Subcutaneous abdominal adipose tissue (tissue), 5 donors: ENCODE results near the gene SH2D4B.
A peak's percentile ranks its signal among the peaks of the same experiment; 100 is the strongest.

Experiments
- H3K27ac ChIP-seq: one replicate; pipeline ENCODE4 v1.7.0; 2013; ENCODE audit warnings: low read depth, mild to moderate bottlenecking, inconsistent platforms, low read length, moderate library complexity
- H3K27me3 ChIP-seq, 5 donors: one replicate each; pipeline ENCODE4 v1.7.0; 2013; ENCODE audit warnings: low read length in 5 of 5, inconsistent platforms in 1 of 5; ENCODE audit not compliant: control insufficient read depth in 5 of 5, insufficient read depth in 4 of 5
- H3K36me3 ChIP-seq, 5 donors: one replicate each; pipeline ENCODE4 v1.7.0; 2013; ENCODE audit warnings: low read length in 5 of 5; ENCODE audit not compliant: control insufficient read depth in 5 of 5, insufficient read depth in 5 of 5
- H3K4me1 ChIP-seq, 5 donors: one replicate each; pipeline ENCODE4 v1.7.0; 2013; ENCODE audit warnings: low read length in 5 of 5, mild to moderate bottlenecking in 3 of 5, moderate library complexity in 1 of 5; ENCODE audit not compliant: control insufficient read depth in 5 of 5, insufficient read depth in 5 of 5
- H3K4me3 ChIP-seq, 5 donors: one replicate each; pipeline ENCODE4 v1.7.0; 2013; ENCODE audit warnings: low read length in 5 of 5, low read depth in 1 of 5
- H3K9ac ChIP-seq, 5 donors: one replicate each; pipeline ENCODE4 v1.7.0; 2013; ENCODE audit warnings: low read length in 5 of 5, mild to moderate bottlenecking in 4 of 5, moderate library complexity in 3 of 5
- H3K9me3 ChIP-seq, 5 donors: one replicate each; pipeline ENCODE4 v1.7.0; 2013; ENCODE audit warnings: low read length in 5 of 5; ENCODE audit not compliant: control insufficient read depth in 5 of 5
- donor health status: healthy.
- donor health status: healthy.
- donor health status: healthy.
- donor health status: healthy.
- donor health status: healthy.

Gene SH2D4B

GRCh38 chr10:80504158-80504811, 33.4 kb upstream of the SH2D4B start:
- peak overlapping the region in 4 of 5 donors; percentile 10 to 70 (median 58) for H3K9ac ChIP-seq
- no peaks in the 10 kb centered on the region for H3K9me3 ChIP-seq
- H3K4me3 ChIP-seq = peak overlapping the region in 1 of 5 donors; percentile 17
- peak overlapping the region; percentile 92 for H3K27ac ChIP-seq
- H3K27me3 ChIP-seq = no peaks in the 10 kb centered on the region
- peaks cover 52 to 97% (median 93%) of the 10 kb centered on the region in 5 donors for H3K4me1 ChIP-seq
- peaks cover 0 to 28% (median 22%) of the 10 kb centered on the region in 5 donors for H3K36me3 ChIP-seq

GRCh38 chr10:80504897-80505465, 32.7 kb upstream of the SH2D4B start:
- Histone ChIP-seq H3K36me3 (peaks cover 0 to 35% (median 29%) of the 10 kb centered on the region in 5 donors), H3K4me3 (peak overlapping the region in 2 of 5 donors; percentile 1 to 3), H3K4me1 (peaks cover 46 to 97% (median 93%) of the 10 kb centered on the region in 5 donors), H3K9me3 (no peaks in the 10 kb centered on the region), H3K27me3 (no peaks in the 10 kb centered on the region), H3K9ac (peak overlapping the region; percentile 5 to 84 (median 64)), H3K27ac (peak overlapping the region; percentile 92)

GRCh38 chr10:80506189-80506575, 31.5 kb upstream of the SH2D4B start:
- Histone ChIP-seq H3K27me3 (no peaks in the 10 kb centered on the region), H3K9ac (peak overlapping the region in 3 of 5 donors; percentile 60 to 75 (median 64)), H3K9me3 (no peaks in the 10 kb centered on the region), H3K27ac (peak overlapping the region; percentile 92), H3K36me3 (peaks cover 0 to 44% (median 39%) of the 10 kb centered on the region in 5 donors), H3K4me1 (peaks cover 41 to 95% (median 89%) of the 10 kb centered on the region in 5 donors), H3K4me3 (no peak overlapping the region)

GRCh38 chr10:80506836-80507487, 30.7 kb upstream of the SH2D4B start:
- Histone ChIP-seq H3K27ac (peak overlapping the region; percentile 92), H3K9me3 (no peaks in the 10 kb centered on the region), H3K9ac (peak overlapping the region in 3 of 5 donors; percentile 60 to 75 (median 64)), H3K4me1 (peaks cover 34 to 94% (median 84%) of the 10 kb centered on the region in 5 donors), H3K36me3 (peaks cover 0 to 47% (median 46%) of the 10 kb centered on the region in 5 donors), H3K27me3 (no peaks in the 10 kb centered on the region), H3K4me3 (no peak overlapping the region)

- Histone ChIP-seq H3K9me3 (no peaks in the 10 kb centered on the region), H3K9ac (peak overlapping the region in 4 of 5 donors; percentile 15 to 63 (median 54)), H3K36me3 (peaks cover 7 to 68% (median 65%) of the 10 kb centered on the region in 5 donors), H3K27ac (peak overlapping the region; percentile 92), H3K4me1 (peaks cover 24 to 81% (median 63%) of the 10 kb centered on the region in 5 donors), H3K27me3 (no peaks in the 10 kb centered on the region), H3K4me3 (peak overlapping the region in 1 of 5 donors; percentile 17)
These were observed 28.6 kb upstream of the SH2D4B start for GRCh38 chr10:80509108-80509402.

- Histone ChIP-seq H3K27me3 (no peaks in the 10 kb centered on the region), H3K9ac (peak overlapping the region in 4 of 5 donors; percentile 15 to 63 (median 54)), H3K4me1 (peaks cover 19 to 76% (median 58%) of the 10 kb centered on the region in 5 donors), H3K4me3 (peak overlapping the region in 1 of 5 donors; percentile 17), H3K36me3 (peaks cover 7 to 73% (median 70%) of the 10 kb centered on the region in 5 donors), H3K27ac (peak overlapping the region; percentile 92), H3K9me3 (no peaks in the 10 kb centered on the region)
These were observed 28.1 kb upstream of the SH2D4B start for GRCh38 chr10:80509403-80510161.

- peaks cover 15 to 65% (median 44%) of the 10 kb centered on the region in 5 donors for H3K4me1 ChIP-seq
- no peaks in the 10 kb centered on the region for H3K9me3 ChIP-seq
- H3K36me3 ChIP-seq = peaks cover 7 to 92% (median 85%) of the 10 kb centered on the region in 5 donors
- H3K27me3 ChIP-seq = no peaks in the 10 kb centered on the region
- H3K9ac ChIP-seq = peak overlapping the region in 1 of 5 donors; percentile 19
- H3K4me3 ChIP-seq = no peak overlapping the region
- H3K27ac ChIP-seq = peak overlapping the region; percentile 92
These were observed 25.6 kb upstream of the SH2D4B start for GRCh38 chr10:80512031-80512526.

- peaks cover 7 to 98% (median 93%) of the 10 kb centered on the region in 5 donors for H3K36me3 ChIP-seq
These were observed 24.6 kb upstream of the SH2D4B start for GRCh38 chr10:80513106-80513505.

GRCh38 chr10:80515511-80515910, 22.2 kb upstream of the SH2D4B start:
- Histone ChIP-seq H3K9ac (no peak overlapping the region), H3K36me3 (peaks cover 9 to 98% (median 95%) of the 10 kb centered on the region in 5 donors), H3K4me1 (peaks cover 13 to 60% (median 39%) of the 10 kb centered on the region in 5 donors), H3K27me3 (no peaks in the 10 kb centered on the region), H3K27ac (peak overlapping the region; percentile 72), H3K9me3 (no peaks in the 10 kb centered on the region), H3K4me3 (no peak overlapping the region)

More at GRCh38 chr10:80513106-80513505, 24.6 kb upstream of the SH2D4B start:
- Histone ChIP-seq H3K27ac (no peak overlapping the region), H3K9ac (no peak overlapping the region), H3K27me3 (no peaks in the 10 kb centered on the region), H3K4me3 (no peak overlapping the region), H3K4me1 (peaks cover 19 to 66% (median 48%) of the 10 kb centered on the region in 5 donors), H3K9me3 (no peaks in the 10 kb centered on the region)
